GM19025 (cell line): Measurements from ENCODE around the gene TNFRSF6B.
"Not testable (repeated sequence)": the region's sequence is repeated elsewhere in the genome, so short reads cannot be mapped to it uniquely, and the experiment has no call there.

ENCODE experiments used
- ATAC-seq: cut with Tn5 transposase; IDR thresholded peaks from one replicate; pipeline ENCODE4 v1.9.1; 2021; ENCODE audit warnings: mild to moderate bottlenecking, low read depth, moderate library complexity; ENCODE audit not compliant: unreplicated experiment

TNFRSF6B gene

DNA sequence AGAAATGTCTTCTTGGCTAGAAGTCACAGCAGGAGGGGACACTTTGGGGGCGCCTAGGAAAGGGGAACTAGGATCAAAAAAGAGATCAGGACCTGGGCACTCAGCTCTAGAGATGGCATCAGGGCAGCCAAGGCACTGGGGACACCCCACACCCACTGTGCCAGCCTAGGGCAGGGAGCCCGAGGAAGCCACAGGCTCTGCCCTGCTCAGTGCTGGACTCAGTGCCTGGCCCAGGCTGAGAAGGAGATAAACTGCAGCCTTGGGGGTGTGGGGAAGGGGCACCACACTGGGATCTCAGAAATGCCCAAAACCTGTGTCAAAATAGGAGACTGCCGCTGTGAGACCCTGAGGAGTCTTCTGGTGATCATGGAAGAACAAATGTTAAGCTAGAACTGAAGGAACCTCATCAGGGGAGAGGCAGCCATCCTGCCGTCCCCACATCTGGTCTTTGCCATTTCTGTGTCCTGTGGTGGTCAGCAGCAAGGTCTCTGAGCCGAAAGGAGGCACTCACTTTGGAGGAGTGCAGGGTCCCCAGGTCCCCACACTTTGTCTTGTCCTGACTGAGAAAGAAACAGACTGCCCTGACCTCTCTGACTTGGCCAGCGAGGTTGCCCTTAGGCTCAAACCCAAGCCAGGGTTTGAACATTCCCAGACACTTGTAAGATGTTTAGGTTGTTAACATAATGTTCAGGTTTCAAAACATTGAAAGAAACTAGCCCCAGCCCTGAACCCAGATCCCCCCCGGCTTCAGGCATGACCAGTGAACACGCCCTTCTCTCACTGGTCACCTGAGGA is 9.0 kb downstream of the TNFRSF6B start:
- ATAC-seq = no peak

- ATAC-seq = no peak
Measured at GRCh38 chr20:63706027-63706695, 9.7 kb downstream of the TNFRSF6B start.

GRCh38 chr20:63706852-63707557 is 10.6 kb downstream of the TNFRSF6B start:
- ATAC-seq = peak; percentile 29

GRCh38 chr20:63707558-63708300 is 11.3 kb downstream of the TNFRSF6B start, which contains the start of the genes ARFRP1 and ZGPAT:
TSS of gene ARFRP1 (minus strand) at chr20:63707976. CDS start at chr20:63707091, 885 bp downstream.
TSS of gene ZGPAT (plus strand) at chr20:63708039. CDS start at chr20:63708581, 542 bp downstream.
- ATAC-seq = peak; percentile 64

GRCh38 chr20:63708301-63709148 is 12.1 kb downstream of the TNFRSF6B start:
- ATAC-seq = peak; percentile 2

- no peak for ATAC-seq
Measured at GRCh38 chr20:63709149-63709527, 12.7 kb downstream of the TNFRSF6B start.

- ATAC-seq = no peak
Measured at GRCh38 chr20:63711085-63711645, 14.7 kb downstream of the TNFRSF6B start.

GRCh38 chr20:63712191-63712590 is 15.7 kb downstream of the TNFRSF6B start:
- ATAC-seq = no peak

GRCh38 chr20:63714858-63715257 is 18.4 kb downstream of the TNFRSF6B start:
- no peak for ATAC-seq

GRCh38 chr20:63718996-63719395 is 22.5 kb downstream of the TNFRSF6B start:
- no peak for ATAC-seq

DNA sequence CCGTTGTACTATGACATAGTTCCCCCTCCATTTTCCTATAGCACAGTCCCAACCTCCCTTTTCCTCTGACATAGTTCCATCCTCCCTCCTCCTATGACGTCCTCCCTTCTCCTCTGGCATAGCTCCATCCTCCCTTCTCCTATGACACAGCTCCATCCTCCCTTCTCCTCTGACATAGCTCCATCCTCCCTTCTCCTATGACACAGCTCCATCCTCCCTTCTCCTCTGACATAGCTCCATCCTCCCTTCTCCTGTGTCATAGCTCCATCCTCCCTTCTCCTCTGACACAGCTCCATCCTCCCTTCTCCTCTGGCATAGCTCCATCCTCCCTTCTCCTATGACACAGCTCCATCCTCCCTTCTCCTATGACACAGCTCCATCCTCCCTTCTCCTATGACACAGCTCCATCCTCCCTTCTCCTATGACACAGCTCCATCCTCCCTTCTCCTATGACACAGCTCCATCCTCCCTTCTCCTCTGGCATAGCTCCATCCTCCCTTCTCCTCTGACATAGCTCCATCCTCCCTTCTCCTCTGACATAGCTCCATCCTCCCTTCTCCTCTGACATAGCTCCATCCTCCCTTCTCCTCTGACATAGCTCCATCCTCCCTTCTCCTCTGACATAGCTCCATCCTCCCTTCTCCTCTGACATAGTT is 26.6 kb downstream of the TNFRSF6B start:
- ATAC-seq = not testable (repeated sequence)

- ATAC-seq = not testable (repeated sequence)
Measured at GRCh38 chr20:63730189-63730733, 33.8 kb downstream of the TNFRSF6B start.

- ATAC-seq = no peak
Measured at GRCh38 chr20:63731410-63731809, 35.0 kb downstream of the TNFRSF6B start.

GRCh38 chr20:63732118-63733095 is 36.0 kb downstream of the TNFRSF6B start:
- ATAC-seq = no peak

GRCh38 chr20:63733117-63733516 is 36.7 kb downstream of the TNFRSF6B start:
- ATAC-seq = no peak

DNA sequence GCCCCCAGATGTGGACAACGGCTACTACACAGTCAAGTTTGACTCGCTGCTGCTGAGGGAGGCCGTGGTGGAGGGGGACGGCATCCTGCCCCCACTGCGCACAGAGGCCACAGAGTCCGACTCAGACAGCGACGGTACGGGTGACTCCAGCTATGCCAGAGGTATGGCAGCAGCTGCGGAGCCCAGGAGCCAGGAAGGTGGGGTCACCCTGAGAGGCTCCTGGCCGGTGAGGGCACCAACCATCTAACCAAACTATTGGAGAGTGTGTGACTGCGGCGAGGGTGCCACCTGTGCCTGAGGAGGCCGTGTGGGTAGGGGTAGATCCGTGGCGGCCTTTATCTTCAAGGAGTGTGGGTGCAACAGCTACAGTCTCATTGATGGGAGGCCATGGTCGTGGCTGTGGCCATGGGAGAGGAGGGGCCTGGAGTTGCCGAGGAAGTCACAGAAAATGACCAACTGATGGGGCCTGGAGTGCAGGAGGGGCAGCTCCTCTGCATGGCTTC is 37.2 kb downstream of the TNFRSF6B start:
- no peak for ATAC-seq
